ENCODE data around the gene OR8H3. TPM values are rescaled to one million over a fixed set of nuclear protein-coding genes. Genes with fewer than 3 reads are reported as not detected.
A peak's percentile ranks its signal among the peaks of the same experiment; 100 is the strongest.

Gene OR8H3, protein sequence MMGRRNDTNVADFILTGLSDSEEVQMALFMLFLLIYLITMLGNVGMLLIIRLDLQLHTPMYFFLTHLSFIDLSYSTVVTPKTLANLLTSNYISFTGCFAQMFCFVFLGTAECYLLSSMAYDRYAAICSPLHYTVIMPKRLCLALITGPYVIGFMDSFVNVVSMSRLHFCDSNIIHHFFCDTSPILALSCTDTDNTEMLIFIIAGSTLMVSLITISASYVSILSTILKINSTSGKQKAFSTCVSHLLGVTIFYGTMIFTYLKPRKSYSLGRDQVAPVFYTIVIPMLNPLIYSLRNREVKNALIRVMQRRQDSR
- not detected for polyA plus RNA-seq (2013, experiment 1 of 2)
- not detected for polyA plus RNA-seq (2013, experiment 2 of 2)

GRCh38 chr11:56122073-56122472, at the start of gene OR8H3:
OR8H3 (plus strand) TSS chr11:56122373; CDS start chr11:56122373, 0 bp downstream.
- Histone ChIP-seq H3K27ac (replicated peaks; ENCODE audit: low read length) (no peak within 1 kb of the TSS), H2BK12ac (ENCODE audit: low read length) (no peak within 1 kb of the TSS), H2AFZ (ENCODE audit: low read length) (no peak within 1 kb of the TSS), H2BK5ac (ENCODE audit: low read length) (no peak within 1 kb of the TSS), H4K8ac (ENCODE audit: low read depth, low read length) (no peak within 1 kb of the TSS), H3K18ac (ENCODE audit: low read length) (no peak within 1 kb of the TSS), H3K9me3 (replicated peaks in 1 of 2; ENCODE audit: control insufficient read depth in 2 of 2, insufficient read depth in 1 of 2, low read depth in 1 of 2, low read length in 2 of 2) (no peaks in the 10 kb centered on the region), H3K4me3 (ENCODE audit: low read length in 2 of 2) (no peak within 1 kb of the TSS), H3K4me1 (ENCODE audit: control insufficient read depth in 2 of 2, insufficient read depth in 1 of 2, low read depth in 1 of 2, low read length in 2 of 2) (no peaks in the 10 kb centered on the region), H3K9ac (ENCODE audit: low read depth, low read length, poor library complexity) (no peak within 1 kb of the TSS), H3K14ac (ENCODE audit: low read length) (no peak within 1 kb of the TSS), H3K23ac (ENCODE audit: low read depth, low read length, poor library complexity) (no peak within 1 kb of the TSS), H3K4ac (ENCODE audit: low read length) (no peak within 1 kb of the TSS), H3K27me3 (ENCODE audit: control insufficient read depth in 3 of 3, insufficient read depth in 3 of 3, low read depth in 1 of 3, low read length in 3 of 3) (no peaks in the 10 kb centered on the region), H2AK5ac (ENCODE audit: low read depth, low read length) (no peak within 1 kb of the TSS), H4K91ac (ENCODE audit: low read depth, low read length, poor library complexity) (no peak within 1 kb of the TSS), H2BK15ac (ENCODE audit: low read length) (no peak within 1 kb of the TSS), H2BK120ac (ENCODE audit: low read depth, low read length) (no peak within 1 kb of the TSS), H3K79me1 (ENCODE audit: low read depth, low read length) (no peaks in the 10 kb centered on the region), H3K4me2 (ENCODE audit: insufficient read depth, low read length, poor library complexity, severe bottlenecking) (no peak within 1 kb of the TSS), H3K36me3 (replicated peaks in 1 of 2; ENCODE audit: control insufficient read depth in 2 of 2, insufficient read depth in 2 of 2, low read length in 2 of 2) (no peaks in the 10 kb centered on the region)
- WGBS, 2 donors (ENCODE audit: extremely low coverage in 2 of 2, insufficient read length in 2 of 2, insufficient replicate concordance in 1 of 2), result no CpG with 5 or more reads among the region's 6 CpGs
- no peak for DNase-seq (ENCODE audit: low spot score)

DNA sequence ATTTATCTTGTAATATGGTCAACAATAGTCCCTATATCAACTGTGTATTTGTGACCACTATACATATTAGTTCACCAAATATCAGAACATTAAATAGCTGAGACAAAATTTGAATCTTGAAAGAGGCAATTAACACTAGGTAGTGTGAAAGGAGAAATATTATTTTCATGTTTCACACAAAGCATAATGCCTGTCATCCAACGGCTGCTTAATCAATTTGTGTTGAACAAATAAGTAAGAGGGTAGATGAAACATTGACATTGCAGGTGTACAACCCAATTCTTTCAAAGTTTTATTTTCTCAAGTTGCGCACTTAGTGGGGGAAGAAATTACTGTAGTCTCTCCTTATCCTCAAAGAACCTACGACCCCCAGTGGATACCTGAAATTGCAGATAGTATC, 32.5 kb upstream of the OR8H3 start:
- Histone ChIP-seq H3K27me3 (ENCODE audit: control insufficient read depth in 3 of 3, insufficient read depth in 3 of 3, low read depth in 1 of 3, low read length in 3 of 3) (no peaks in the 10 kb centered on the region), H2BK12ac (ENCODE audit: low read length) (no peak overlapping the region), H2BK120ac (ENCODE audit: low read depth, low read length) (no peak overlapping the region), H2AK5ac (ENCODE audit: low read depth, low read length) (no peak overlapping the region), H4K91ac (ENCODE audit: low read depth, low read length, poor library complexity) (no peak overlapping the region), H3K79me1 (ENCODE audit: low read depth, low read length) (no peaks in the 10 kb centered on the region), H3K18ac (ENCODE audit: low read length) (no peak overlapping the region), H3K9me3 (replicated peaks in 1 of 2; ENCODE audit: control insufficient read depth in 2 of 2, insufficient read depth in 1 of 2, low read depth in 1 of 2, low read length in 2 of 2) (no peaks in the 10 kb centered on the region), H2BK5ac (ENCODE audit: low read length) (no peak overlapping the region), H3K4me3 (ENCODE audit: low read length in 2 of 2) (no peak overlapping the region), H3K14ac (ENCODE audit: low read length) (no peak overlapping the region), H2AFZ (ENCODE audit: low read length) (no peak overlapping the region), H2BK15ac (ENCODE audit: low read length) (no peak overlapping the region), H3K9ac (ENCODE audit: low read depth, low read length, poor library complexity) (no peak overlapping the region), H3K4ac (ENCODE audit: low read length) (no peak overlapping the region), H4K8ac (ENCODE audit: low read depth, low read length) (no peak overlapping the region), H3K36me3 (replicated peaks in 1 of 2; ENCODE audit: control insufficient read depth in 2 of 2, insufficient read depth in 2 of 2, low read length in 2 of 2) (no peaks in the 10 kb centered on the region), H3K4me1 (ENCODE audit: control insufficient read depth in 2 of 2, insufficient read depth in 1 of 2, low read depth in 1 of 2, low read length in 2 of 2) (no peaks in the 10 kb centered on the region), H3K27ac (replicated peaks; ENCODE audit: low read length) (no peak overlapping the region), H3K23ac (ENCODE audit: low read depth, low read length, poor library complexity) (no peak overlapping the region), H3K4me2 (ENCODE audit: insufficient read depth, low read length, poor library complexity, severe bottlenecking) (no peak overlapping the region)
- WGBS, 2 donors (ENCODE audit: extremely low coverage in 2 of 2, insufficient read length in 2 of 2, insufficient replicate concordance in 1 of 2), result no CpG with 5 or more reads among the region's 3 CpGs
- no peak for DNase-seq (ENCODE audit: low spot score)

- Histone ChIP-seq H2BK12ac (ENCODE audit: low read length) (no peak within 1 kb of the TSS), H3K14ac (ENCODE audit: low read length) (no peak within 1 kb of the TSS), H3K4me3 (ENCODE audit: low read length in 2 of 2) (no peak within 1 kb of the TSS), H4K91ac (ENCODE audit: low read depth, low read length, poor library complexity) (no peak within 1 kb of the TSS), H2AFZ (ENCODE audit: low read length) (no peak within 1 kb of the TSS), H3K27me3 (ENCODE audit: control insufficient read depth in 3 of 3, insufficient read depth in 3 of 3, low read depth in 1 of 3, low read length in 3 of 3) (no peaks in the 10 kb centered on the region), H2BK5ac (ENCODE audit: low read length) (no peak within 1 kb of the TSS), H3K9ac (ENCODE audit: low read depth, low read length, poor library complexity) (no peak within 1 kb of the TSS), H3K27ac (replicated peaks; ENCODE audit: low read length) (no peak within 1 kb of the TSS), H3K23ac (ENCODE audit: low read depth, low read length, poor library complexity) (no peak within 1 kb of the TSS), H3K4me2 (ENCODE audit: insufficient read depth, low read length, poor library complexity, severe bottlenecking) (no peak within 1 kb of the TSS), H2BK15ac (ENCODE audit: low read length) (no peak within 1 kb of the TSS), H3K4me1 (ENCODE audit: control insufficient read depth in 2 of 2, insufficient read depth in 1 of 2, low read depth in 1 of 2, low read length in 2 of 2) (no peaks in the 10 kb centered on the region), H3K18ac (ENCODE audit: low read length) (no peak within 1 kb of the TSS), H3K79me1 (ENCODE audit: low read depth, low read length) (no peaks in the 10 kb centered on the region), H3K4ac (ENCODE audit: low read length) (no peak within 1 kb of the TSS), H4K8ac (ENCODE audit: low read depth, low read length) (no peak within 1 kb of the TSS), H2AK5ac (ENCODE audit: low read depth, low read length) (no peak within 1 kb of the TSS), H3K9me3 (replicated peaks in 1 of 2; ENCODE audit: control insufficient read depth in 2 of 2, insufficient read depth in 1 of 2, low read depth in 1 of 2, low read length in 2 of 2) (no peaks in the 10 kb centered on the region), H2BK120ac (ENCODE audit: low read depth, low read length) (no peak within 1 kb of the TSS), H3K36me3 (replicated peaks in 1 of 2; ENCODE audit: control insufficient read depth in 2 of 2, insufficient read depth in 2 of 2, low read length in 2 of 2) (no peaks in the 10 kb centered on the region)
- no peak for DNase-seq (ENCODE audit: low spot score)
- WGBS, 2 donors (ENCODE audit: extremely low coverage in 2 of 2, insufficient read length in 2 of 2, insufficient replicate concordance in 1 of 2), result no CpG with 5 or more reads among the region's 3 CpGs
These were observed 29.2 kb upstream of the OR8H3 start, which contains the start of gene OR8I2 for GRCh38 chr11:56093008-56093407. OR8I2 (plus strand) TSS chr11:56093308; CDS start chr11:56093308, 0 bp downstream.

DNA sequence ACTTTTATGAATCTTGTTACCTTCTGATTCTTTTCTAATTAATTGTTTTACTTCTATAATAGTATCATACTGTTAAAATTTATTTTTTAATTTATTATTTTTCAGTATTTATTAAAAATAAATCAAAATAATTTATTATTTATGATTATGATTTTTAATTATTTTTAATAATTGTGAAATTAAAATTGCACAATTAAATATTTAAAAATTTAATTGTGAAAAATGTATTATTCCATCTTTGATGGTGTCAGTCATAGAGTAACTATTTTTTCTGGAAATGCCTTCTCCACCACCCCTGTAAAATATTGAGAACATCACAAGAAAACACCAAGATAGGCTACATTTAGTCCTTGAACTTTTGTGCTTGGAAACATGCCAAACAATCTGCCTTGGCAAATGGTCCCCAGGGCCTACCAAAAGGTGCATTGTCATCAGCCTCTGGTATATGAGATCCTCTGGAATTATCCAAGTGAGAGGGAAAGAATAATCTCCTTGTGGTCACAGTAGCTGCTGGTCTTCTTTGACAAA, 18.9 kb upstream of the OR8H3 start, which contains the start of gene OR8H2:
Gene OR8H2 (plus strand): TSS at position 478 of the 528 bp plus-strand sequence. CDS start 1,356 bp downstream, outside the sequence.
- H3K4me3 ChIP-seq (ENCODE audit: low read length in 2 of 2), result no peak within 1 kb of the TSS
- no peaks in the 10 kb centered on the region for H3K9me3 ChIP-seq (replicated peaks in 1 of 2; ENCODE audit: control insufficient read depth in 2 of 2, insufficient read depth in 1 of 2, low read depth in 1 of 2, low read length in 2 of 2)
- H4K91ac ChIP-seq (ENCODE audit: low read depth, low read length, poor library complexity), result no peak within 1 kb of the TSS
- H2BK12ac ChIP-seq (ENCODE audit: low read length), result no peak within 1 kb of the TSS
- H4K8ac ChIP-seq (ENCODE audit: low read depth, low read length), result peak within 1 kb of the TSS; percentile 43
- H3K14ac ChIP-seq (ENCODE audit: low read length), result no peak within 1 kb of the TSS
- H3K23ac ChIP-seq (ENCODE audit: low read depth, low read length, poor library complexity), result no peak within 1 kb of the TSS
- no peak within 1 kb of the TSS for H3K9ac ChIP-seq (ENCODE audit: low read depth, low read length, poor library complexity)
- no peak within 1 kb of the TSS for H2AK5ac ChIP-seq (ENCODE audit: low read depth, low read length)
- H3K27me3 ChIP-seq (ENCODE audit: control insufficient read depth in 3 of 3, insufficient read depth in 3 of 3, low read depth in 1 of 3, low read length in 3 of 3), result no peaks in the 10 kb centered on the region
- H3K4me2 ChIP-seq (ENCODE audit: insufficient read depth, low read length, poor library complexity, severe bottlenecking), result no peak within 1 kb of the TSS
- no peak within 1 kb of the TSS for H2BK5ac ChIP-seq (ENCODE audit: low read length)
- no peaks in the 10 kb centered on the region for H3K79me1 ChIP-seq (ENCODE audit: low read depth, low read length)
- H3K4ac ChIP-seq (ENCODE audit: low read length), result no peak within 1 kb of the TSS
- no peak within 1 kb of the TSS for H3K27ac ChIP-seq (replicated peaks; ENCODE audit: low read length)
- H3K36me3 ChIP-seq (replicated peaks in 1 of 2; ENCODE audit: control insufficient read depth in 2 of 2, insufficient read depth in 2 of 2, low read length in 2 of 2), result no peaks in the 10 kb centered on the region
- no peak within 1 kb of the TSS for H2BK15ac ChIP-seq (ENCODE audit: low read length)
- DNase-seq (ENCODE audit: low spot score), result no peak
- H3K4me1 ChIP-seq (ENCODE audit: control insufficient read depth in 2 of 2, insufficient read depth in 1 of 2, low read depth in 1 of 2, low read length in 2 of 2), result no peaks in the 10 kb centered on the region
- no peak within 1 kb of the TSS for H3K18ac ChIP-seq (ENCODE audit: low read length)
- H2BK120ac ChIP-seq (ENCODE audit: low read depth, low read length), result no peak within 1 kb of the TSS
- no peak within 1 kb of the TSS for H2AFZ ChIP-seq (ENCODE audit: low read length)

All from neuronal stem cell (in vitro differentiated cells).